Hepatocyte (in vitro differentiated cells): ENCODE results near the gene OBP2A.
"Not testable (repeated sequence)": the region's sequence is repeated elsewhere in the genome, so short reads cannot be mapped to it uniquely, and the experiment has no call there.

Source experiments
- CTCF ChIP-seq: fragments of 200-600 bp; sonication (generic); IDR thresholded peaks from 2 replicates; pipeline ENCODE4 v1.5.1; 2016; ENCODE audit warnings: antibody characterized with exemption, mild to moderate bottlenecking; ENCODE audit not compliant: poor library complexity
- EZH2 ChIP-seq: fragments of 200-600 bp; sonication (generic); IDR thresholded peaks from 2 replicates; pipeline ENCODE4 v1.6.1; 2016; ENCODE audit warnings: antibody characterized with exemption, mild to moderate bottlenecking, borderline replicate concordance

- not testable (repeated sequence) for TF ChIP-seq CTCF, EZH2
Measured at GRCh38 chr9:135534826-135535225, 11.1 kb upstream of the OBP2A start.
